ENCODE measurements around the gene CDC37L1.

DNA sequence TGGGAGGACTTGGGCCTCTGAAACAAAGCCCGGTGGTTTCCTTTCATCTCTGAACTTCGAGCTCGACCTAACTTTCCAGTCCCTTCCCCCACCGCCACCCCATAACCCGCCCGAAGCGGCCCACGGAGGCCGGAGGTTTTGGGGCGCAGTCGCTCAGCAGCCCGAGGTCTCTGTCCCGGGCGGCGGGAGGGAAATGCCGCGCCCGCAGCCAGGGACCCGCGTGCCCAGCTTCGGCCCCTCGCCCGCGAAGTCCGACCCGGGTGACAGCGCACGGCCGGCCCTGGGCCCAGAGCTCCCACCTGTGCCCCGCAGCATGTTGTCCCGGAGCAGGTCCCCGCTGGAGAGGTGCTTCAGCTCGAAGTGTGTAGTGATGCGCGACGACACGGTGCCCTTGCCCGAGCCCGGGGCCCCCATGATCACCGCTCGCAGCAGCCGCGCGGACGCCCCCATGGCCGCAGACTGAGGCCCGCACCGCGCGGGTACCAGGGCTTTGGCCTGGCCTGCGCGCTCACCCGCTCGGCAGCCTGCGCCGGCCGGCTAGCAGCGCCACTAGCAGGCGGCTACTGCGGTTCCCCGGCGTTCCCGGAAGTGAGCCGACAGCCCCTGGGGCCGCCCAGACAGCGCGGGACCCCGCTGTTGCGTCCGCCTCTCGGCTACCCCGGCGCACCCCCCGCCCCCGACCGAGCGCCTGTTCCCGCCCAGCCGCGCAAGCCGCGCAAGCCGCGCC is 61.4 kb downstream of the CDC37L1 start, which contains the start of gene AK3:
- TF ChIP-seq, protein P1, sequence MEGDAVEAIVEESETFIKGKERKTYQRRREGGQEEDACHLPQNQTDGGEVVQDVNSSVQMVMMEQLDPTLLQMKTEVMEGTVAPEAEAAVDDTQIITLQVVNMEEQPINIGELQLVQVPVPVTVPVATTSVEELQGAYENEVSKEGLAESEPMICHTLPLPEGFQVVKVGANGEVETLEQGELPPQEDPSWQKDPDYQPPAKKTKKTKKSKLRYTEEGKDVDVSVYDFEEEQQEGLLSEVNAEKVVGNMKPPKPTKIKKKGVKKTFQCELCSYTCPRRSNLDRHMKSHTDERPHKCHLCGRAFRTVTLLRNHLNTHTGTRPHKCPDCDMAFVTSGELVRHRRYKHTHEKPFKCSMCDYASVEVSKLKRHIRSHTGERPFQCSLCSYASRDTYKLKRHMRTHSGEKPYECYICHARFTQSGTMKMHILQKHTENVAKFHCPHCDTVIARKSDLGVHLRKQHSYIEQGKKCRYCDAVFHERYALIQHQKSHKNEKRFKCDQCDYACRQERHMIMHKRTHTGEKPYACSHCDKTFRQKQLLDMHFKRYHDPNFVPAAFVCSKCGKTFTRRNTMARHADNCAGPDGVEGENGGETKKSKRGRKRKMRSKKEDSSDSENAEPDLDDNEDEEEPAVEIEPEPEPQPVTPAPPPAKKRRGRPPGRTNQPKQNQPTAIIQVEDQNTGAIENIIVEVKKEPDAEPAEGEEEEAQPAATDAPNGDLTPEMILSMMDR (optimal IDR thresholded peaks at IDR 0.05 in 1 of 3, IDR thresholded peaks at IDR 0.05 in 1 of 3, conservative IDR thresholded peaks at IDR 0.05 in 1 of 3; ENCODE audit: extremely low read depth in 1 of 3, insufficient read depth in 2 of 3, low read length in 3 of 3) = peak in 2 of 3 experiments; percentile 44 to 48
- no peak for TF ChIP-seq EZH2 (IDR thresholded peaks at IDR 0.05; ENCODE audit: low read length)
